GM21786 (cell line): ENCODE results near the gene BCKDHB.

ENCODE experiments used
- ATAC-seq: cut with Tn5 transposase; IDR thresholded peaks from one replicate; pipeline ENCODE4 v1.9.1; 2021; ENCODE audit not compliant: unreplicated experiment

BCKDHB gene

GRCh38 chr6:80325742-80326141 is 219.3 kb downstream of the BCKDHB start:
- ATAC-seq: no peak

DNA sequence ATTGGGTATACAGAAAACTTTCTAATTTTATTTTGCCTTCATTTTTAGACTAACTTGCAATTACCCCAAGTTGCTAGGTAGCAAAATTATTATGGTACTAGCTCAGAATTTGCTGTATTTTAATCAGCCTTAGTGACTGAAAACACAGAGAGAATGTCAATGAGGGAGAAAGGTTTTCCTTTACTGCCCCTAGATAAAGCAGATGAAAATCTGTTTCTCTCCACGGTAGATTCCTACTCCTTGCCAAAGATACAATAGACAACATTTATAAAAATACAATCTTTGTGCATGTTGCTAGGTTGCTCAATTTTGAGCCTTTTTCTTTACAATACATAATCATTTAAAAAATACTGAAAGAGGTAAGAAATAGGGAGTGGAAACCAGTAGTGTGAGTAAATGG is 222.2 kb downstream of the BCKDHB start:
- no peak for ATAC-seq

GRCh38 chr6:80329496-80329895 is 223.0 kb downstream of the BCKDHB start:
- ATAC-seq: no peak

GRCh38 chr6:80330961-80331360 is 224.5 kb downstream of the BCKDHB start:
- no peak for ATAC-seq

- ATAC-seq: no peak
Observed at GRCh38 chr6:80331522-80331921, 225.1 kb downstream of the BCKDHB start.

DNA sequence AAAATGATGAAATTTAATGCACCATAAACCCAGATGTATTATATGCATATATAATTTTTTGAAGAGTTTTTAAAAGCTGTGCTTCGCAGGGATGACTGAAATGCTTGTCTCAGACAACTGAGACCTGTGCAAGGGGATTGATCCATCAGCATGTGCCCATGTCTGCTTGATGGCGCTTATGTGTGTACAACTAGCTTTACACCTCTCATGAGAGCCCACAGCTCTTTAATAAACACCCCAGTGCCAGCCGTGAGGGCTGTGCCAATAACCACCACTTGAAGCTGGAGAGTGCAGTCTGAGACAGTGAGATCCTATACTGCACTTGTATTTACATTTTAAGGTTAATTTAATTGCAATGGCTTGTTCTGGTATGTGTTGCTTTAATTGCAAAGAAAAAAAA is 225.5 kb downstream of the BCKDHB start:
- no peak for ATAC-seq

DNA sequence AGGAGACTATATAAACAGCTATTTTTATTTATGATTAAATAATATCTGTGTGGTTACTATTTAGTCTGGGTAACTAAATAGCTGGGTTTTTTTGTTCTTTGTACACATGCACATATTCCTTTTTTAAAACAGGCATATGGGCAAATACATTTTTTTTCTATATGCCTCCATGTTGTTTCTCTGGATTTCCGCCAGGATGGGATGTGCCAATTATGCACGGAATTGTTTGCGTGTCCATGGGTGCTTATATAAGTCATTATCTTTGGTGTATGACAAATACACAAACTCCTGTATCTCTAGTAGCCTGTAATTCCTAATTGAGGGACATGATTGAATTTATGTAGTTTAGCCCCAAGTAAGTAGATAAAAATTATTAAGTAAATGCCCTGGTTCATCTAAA is 226.9 kb downstream of the BCKDHB start:
- no peak for ATAC-seq

GRCh38 chr6:80335121-80335531 is 228.7 kb downstream of the BCKDHB start:
- no peak for ATAC-seq

- ATAC-seq: no peak
Observed at GRCh38 chr6:80336911-80337310, 230.4 kb downstream of the BCKDHB start.

DNA sequence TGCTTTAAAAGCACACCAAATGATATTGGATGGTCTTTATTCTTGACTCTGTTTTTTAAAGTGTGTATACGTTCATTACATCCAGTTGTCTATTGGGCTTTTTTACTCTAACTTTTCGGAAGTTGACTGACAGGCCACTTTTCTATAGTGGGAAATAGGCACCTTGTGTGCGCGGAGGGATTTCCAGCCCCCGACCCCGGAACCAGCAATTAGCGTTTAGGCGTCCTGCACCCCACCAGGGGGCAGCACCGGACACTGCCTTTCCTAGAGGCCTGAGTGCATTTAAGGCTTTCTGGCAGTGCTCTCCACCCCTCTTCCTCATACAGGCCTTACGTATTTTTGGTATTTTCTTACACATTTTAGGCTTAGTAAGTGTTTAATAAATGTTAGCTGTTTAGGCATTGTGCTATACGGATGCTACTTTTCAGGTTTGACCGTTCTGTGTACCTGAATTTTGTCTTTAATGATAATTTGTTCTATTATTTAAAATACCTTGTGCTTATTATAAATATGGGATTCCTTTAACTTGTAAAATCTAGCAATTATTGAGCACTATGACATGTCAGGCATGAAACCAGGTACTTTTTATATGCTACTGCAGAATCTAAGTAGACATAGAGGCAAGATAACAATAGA is 231.8 kb downstream of the BCKDHB start:
- ATAC-seq: peak; percentile 95

DNA sequence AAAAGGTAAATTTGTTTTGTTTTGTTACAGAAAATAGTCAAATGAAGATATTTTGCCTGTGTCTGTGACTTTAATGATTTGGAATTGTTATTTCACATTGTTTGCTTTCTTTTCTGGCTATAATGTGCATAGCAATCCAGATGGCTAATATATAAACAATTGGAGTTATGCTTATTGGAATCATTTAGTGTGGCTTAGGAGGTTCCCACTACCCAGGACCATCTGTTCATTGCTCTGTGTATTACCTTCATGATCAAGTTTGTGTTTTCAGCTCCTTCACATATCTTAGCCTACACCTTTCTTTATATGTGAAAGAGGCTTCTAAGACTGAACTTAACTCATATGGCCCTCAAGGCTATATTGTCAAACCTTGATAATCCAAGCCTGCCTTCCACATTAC is 232.9 kb downstream of the BCKDHB start:
- no peak for ATAC-seq

GRCh38 chr6:80340280-80340679 is 233.8 kb downstream of the BCKDHB start:
- ATAC-seq: no peak

DNA sequence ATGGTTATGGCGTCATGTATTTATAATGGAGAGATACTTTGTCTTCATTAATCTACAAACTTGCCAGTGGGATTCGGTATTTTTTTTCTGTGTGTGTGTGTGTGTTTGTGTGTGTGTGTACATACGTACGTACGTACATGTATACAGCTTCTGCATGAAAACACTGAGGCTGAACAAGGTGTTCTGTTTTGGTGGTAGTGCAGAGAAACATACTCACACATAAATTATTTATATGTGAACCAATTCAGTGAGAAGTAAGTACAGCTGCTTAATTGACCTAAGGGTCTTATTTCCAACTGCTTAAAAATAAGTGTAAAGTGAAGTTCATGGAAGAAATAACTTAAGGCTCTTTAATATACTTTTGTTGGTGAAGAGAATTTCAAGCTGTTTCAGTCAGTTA is 234.2 kb downstream of the BCKDHB start:
- ATAC-seq: no peak

DNA sequence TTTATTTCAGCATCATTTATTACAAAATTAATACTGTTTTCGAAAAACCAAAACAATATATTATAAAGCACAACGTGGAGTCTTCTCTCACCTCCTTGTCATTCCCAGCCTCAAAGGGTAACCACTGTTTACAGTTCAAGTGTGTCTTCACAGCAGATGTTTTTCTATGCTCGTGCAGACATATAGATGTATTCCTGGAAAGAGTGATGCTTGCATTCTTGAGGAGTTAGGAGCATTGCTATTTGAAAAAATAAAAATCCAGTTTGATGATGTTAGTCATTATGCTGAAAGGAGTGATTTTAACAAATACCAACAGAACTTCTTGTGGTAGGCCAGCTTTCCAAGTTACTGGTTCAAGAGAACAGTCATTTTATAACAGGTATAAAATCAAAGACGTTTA is 234.9 kb downstream of the BCKDHB start:
- no peak for ATAC-seq

GRCh38 chr6:80343511-80343910 is 237.0 kb downstream of the BCKDHB start:
- ATAC-seq: no peak

GRCh38 chr6:80347101-80347500 is 240.6 kb downstream of the BCKDHB start:
- ATAC-seq: no peak

DNA sequence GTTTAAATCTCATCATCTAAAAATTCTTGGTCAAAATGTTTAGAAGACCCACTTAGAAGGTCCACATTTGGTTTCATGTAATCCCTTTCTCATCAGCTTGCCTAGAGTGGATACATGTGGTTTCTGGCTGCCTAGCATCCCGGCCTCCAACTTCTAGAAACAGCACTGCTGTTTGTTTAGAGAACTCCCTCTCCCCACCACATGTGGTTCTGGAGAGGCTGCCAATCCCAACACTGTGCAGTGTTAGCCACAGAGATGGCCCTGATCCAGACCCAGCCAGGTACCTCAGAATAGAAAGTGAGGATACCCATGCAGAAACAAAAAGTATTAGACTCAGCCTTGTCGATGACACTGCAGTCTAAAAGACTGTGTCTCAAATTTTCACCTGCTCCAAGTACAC is 241.8 kb downstream of the BCKDHB start:
- ATAC-seq: no peak

DNA sequence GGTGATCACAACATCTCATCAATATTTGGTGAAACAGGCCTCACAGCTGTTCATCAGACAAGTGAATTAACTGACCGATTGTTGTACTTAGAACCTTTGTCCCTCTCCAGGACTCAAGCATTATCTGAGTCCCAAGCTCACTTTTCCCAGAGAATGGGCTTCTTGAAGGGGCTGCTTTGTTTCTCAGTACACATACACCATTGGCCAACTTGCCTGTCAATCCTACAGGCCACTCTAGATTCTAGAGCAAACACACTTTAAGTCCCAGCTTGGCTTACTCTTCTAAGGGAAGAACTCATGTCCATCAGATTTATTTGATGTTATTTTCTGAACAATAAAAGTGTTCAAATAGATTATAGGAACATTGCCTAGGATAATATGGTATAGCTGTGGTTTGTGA is 249.5 kb downstream of the BCKDHB start:
- no peak for ATAC-seq

DNA sequence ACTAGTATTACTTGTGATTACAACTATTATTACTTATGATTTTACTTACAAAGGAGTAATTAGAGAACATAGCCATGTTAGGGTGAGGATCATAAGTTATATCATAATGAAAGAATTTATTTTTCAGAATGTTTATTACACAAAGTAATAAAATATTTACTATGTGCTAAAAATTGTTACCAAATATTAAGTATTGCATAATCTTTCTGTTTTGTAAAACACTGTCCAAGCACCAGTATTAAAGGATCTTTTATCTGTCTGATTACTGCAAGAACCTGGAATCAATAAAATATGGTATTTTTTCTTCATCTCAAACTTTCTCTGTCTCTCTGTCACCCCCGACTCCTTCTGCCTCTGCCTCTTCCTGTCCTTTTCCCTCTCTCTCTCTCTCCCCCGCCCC is 250.1 kb downstream of the BCKDHB start:
- ATAC-seq: no peak

- ATAC-seq: no peak
Observed at GRCh38 chr6:80357081-80357480, 250.6 kb downstream of the BCKDHB start.

GRCh38 chr6:80357674-80358073 is 251.2 kb downstream of the BCKDHB start:
- no peak for ATAC-seq

GRCh38 chr6:80363501-80364122 is 257.1 kb downstream of the BCKDHB start:
- ATAC-seq: no peak

- no peak for ATAC-seq
Observed at GRCh38 chr6:80364149-80364548, 257.7 kb downstream of the BCKDHB start.
